GM12801 (cell line): Measurements from ENCODE around the gene UNC5C.

Experiments used
- CTCF ChIP-seq: IDR thresholded peaks from one replicate; pipeline ENCODE4 v1.5.1; 2011; ENCODE audit warnings: control low read depth; ENCODE audit not compliant: insufficient read length; ENCODE audit errors: extremely low read depth

UNC5C gene

GRCh38 chr4:95167805-95168204 lies 381.0 kb downstream of the UNC5C start:
- no peak for TF ChIP-seq CTCF

DNA sequence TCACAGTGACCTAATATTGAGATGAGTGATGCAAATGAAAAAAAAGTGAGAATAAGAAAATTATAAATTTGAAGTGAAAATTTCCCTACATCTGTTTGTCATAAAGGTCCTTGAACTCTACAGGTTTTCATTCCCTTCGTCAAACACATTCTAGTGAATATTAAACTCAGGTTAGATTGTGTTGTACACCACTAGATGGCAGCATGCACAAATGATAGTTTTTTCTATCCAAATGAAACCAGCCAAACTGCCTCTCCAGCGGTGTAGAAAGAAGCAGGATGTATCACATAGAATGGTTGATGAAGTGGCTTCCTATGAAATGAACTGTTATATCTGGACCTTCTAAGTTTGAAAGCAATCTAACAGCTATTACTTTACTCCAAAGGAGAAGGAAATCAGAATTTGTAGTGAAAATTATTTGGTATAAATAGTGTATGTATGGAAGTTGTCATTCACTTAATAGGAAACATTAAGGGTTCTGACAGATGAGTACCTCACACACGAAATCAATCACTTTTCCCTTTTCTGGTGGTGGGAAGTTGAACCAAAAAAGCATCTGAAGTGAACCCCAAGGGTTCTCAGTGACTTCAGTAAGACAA lies 382.7 kb downstream of the UNC5C start:
- TF ChIP-seq CTCF = no peak

DNA sequence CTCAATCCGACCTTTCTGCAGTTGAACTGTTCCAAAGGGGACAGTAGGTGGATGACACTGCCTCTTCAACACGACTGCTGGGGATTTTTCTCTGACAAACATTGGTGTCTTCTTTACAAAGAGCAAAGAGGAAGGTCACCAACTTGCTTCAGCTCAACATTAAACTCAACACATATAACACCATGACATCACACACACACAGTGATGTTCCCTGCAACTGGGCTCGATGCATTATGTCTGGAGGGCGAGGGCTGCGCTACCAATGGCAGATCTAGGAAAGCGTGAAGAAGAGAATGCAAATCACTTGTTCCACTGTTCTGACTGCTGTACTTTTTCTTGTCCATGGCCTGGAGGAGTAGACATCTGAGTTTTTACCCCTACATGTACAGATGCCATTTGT lies 385.9 kb downstream of the UNC5C start:
- no peak for TF ChIP-seq CTCF

- TF ChIP-seq CTCF = no peak
These were observed 386.8 kb downstream of the UNC5C start for GRCh38 chr4:95161781-95162469.

- TF ChIP-seq CTCF = no peak
These were observed 389.4 kb downstream of the UNC5C start for GRCh38 chr4:95159384-95159783.

- TF ChIP-seq CTCF = no peak
These were observed 390.1 kb downstream of the UNC5C start for GRCh38 chr4:95158626-95159025.

DNA sequence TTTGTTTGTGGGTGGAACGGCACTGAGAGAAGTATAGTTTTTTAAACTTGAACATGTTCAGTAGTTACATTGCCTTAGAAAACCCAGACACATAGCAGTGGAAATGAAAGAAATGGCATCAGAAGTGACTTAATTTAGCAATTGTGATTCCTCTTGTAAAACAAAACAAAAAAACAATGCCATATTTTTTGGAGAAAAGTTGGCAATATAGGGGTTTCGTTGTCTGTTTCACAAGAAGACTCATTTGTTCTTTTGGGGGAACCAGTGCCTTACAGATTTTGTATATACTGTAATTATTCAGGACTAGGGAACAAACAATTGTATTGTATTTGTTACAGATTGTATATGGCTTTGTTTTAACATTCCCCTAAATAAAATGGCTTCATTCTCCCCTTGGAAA lies 390.7 kb downstream of the UNC5C start:
- no peak for TF ChIP-seq CTCF
